Inflammatory macrophage treated with lipopolysaccharide for 4 hours (primary cell): ENCODE measurements around the gene CXCL12.
A peak's percentile ranks its signal among the peaks of the same experiment; 100 is the strongest.

ENCODE experiments used
- DNase-seq: peaks from one replicate; pipeline ENCODE4 v3.0.0-alpha.2; 2020

The CXCL12 gene

DNA sequence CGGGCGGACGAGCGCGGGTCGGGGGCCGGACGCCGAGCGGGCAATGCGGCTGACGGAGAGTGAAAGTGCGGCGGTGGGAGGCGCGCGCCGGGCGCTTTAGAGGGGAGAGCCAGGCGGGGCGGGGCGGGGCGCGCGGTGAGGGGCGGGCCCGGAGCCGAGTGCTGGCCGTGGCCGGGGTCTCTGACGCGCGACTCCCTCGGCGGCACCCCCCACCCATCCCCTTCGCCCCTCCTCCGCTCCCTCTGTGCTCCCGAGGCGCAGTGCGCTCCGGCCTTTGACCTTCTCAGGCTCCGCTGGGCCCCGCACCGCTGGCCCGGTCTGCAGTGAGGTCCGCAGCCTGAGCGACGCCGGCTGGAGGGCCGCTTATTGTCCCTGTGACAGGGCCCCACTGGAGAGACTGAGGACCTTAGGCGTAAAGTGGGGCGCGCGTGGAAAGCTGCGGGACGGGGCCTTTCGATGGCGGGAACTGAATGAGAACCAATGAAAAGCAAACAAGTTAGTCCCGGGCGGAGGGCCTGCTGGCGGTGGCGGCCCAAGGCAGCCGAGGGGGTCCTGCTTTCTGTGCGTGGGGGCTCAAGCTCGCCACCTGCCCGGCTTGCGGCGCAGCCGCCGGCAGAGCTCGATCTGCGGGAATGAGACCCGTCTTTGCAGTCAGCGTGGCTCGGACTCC, at the start of gene CXCL12:
CXCL12 (minus strand) TSS at position 72 of the 670 bp plus-strand sequence. CDS start 92 bp downstream, outside the sequence.
- DNase-seq: no peak

DNA sequence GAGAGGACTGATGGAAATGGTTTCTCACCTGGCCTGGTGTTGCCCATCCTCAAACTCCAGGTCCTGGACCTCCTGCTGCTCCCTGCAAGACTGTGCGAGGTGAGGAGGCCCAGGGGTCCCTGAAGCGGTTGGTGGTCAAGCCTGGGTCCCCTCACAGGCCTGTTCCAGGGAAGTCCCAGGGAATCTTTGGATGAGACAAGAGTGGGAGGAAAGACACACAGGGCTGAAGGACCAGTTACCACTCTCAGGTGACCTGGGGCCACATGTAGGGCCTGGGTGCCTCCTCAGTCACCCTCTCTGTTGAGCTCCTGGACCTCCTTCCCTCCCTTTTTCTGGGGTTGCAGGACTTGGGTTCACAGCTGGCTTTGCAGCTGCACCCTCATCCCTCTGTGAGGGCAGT, 42.6 kb upstream of the CXCL12 start:
- no peak for DNase-seq

DNA sequence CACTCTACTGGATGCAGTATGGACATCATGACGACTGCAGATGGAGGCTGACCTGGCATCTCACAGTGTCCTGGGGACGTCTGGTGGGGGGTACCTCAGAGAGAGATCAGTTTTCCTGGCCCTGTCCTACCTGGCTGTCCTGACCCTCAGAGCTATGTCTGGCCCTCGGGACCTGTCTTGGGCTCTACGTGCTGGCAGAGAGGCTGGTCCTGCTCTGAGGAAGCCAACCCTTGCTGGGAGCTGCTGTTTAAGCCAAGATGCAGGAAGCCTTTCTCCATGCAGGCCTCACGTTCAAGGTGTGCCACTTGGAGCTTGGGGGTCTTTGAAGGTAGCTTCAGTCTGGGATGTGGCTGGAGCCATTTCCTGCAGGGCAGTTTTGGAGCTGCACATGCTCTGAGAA, 42.1 kb upstream of the CXCL12 start:
- no peak for DNase-seq

DNA sequence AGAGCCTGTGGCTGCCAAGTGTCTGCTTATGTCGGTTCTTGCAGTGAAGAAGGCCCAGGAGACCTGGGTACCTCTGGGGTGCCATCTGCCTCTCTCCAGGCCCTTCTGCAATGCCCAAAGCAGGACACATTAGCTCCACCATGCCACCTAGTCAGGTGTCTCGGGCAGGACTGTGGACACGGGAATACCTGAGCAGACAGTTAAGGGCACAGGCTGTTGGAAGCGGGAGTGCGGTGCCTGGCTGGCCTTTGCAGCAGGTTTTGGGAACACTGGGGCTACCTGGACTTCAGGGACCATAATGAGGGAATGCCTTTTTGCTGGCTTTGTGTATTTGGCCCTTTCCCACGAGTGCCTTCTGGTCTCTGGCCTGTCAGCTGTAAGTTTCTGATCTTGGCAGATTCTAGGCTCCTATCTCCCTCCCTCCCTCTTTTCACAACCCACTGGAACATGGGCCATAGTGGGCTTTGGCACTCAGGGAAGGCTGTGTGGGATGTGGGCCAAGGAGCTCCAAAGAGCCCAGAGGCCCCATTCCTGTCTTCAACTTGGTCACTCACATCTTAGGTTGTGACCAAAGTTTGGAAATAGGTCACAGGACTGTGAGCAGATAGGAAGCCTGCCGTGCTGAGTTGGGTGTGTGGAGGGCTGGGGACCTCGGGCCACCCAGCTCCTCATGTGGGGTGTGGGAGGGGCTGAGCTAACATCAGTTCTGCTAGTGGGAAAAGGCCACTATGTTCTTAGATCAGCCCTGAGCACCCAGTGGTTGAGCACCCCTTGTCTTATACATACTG, 41.5 kb upstream of the CXCL12 start:
- DNase-seq: no peak

DNA sequence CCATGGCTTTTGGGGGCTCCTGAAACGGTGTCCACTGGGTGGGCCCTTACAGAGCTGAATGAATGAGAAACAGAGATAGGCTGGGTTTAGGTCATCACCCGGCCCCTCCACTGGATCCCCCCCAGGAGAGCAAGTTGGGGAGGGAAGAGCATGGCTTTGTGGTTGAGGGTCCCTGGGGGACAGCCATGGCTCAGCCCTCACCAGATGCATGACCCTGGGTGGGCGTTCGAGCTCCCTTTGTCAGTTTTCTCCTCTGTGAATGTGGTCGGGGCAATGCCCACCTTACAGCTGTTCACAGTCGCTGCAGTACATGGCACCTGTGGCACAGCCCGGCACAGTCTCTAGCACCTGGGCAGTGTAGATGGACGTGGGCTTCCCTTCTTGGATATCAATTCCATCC, 40.6 kb upstream of the CXCL12 start:
- DNase-seq: no peak

DNA sequence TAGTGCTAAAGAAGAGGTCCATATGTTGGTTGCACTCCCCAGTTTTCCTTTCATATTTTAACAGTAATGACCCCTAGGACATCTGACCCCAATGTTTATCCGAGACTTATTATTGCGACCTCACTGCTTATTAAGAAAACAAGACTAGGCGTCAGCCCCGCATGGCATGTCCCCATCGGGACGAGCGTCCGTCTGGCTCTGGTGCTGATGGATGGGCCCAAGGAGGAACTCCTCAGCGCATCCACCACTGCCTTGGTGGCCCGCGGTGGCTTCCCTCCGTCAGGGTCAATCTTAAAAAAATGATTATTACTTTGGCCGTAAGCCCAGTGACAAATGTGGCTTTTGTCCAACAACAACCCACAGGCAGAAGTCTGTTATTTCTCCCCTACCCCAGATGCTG, 40.1 kb upstream of the CXCL12 start:
- no peak for DNase-seq

DNA sequence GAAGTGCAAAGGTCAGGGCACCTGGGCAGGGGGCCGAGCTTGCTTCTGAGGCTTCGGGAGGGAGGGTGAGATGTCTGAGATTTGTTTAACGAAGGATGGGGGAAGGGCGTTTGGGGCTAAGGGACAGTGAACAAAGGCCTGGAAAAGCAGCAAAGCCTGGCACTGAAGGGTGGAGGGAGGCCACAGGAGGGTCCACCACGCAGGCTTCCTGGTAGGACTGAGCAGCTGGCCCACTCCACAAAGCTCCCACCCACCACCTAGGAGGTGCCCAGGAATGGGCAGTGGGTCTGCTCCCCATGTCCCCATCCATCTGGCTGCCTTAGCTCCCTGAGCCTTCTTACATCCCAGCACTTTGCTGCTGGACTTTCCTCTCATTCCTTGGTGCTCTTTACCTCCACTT, 39.4 kb upstream of the CXCL12 start:
- no peak for DNase-seq

DNA sequence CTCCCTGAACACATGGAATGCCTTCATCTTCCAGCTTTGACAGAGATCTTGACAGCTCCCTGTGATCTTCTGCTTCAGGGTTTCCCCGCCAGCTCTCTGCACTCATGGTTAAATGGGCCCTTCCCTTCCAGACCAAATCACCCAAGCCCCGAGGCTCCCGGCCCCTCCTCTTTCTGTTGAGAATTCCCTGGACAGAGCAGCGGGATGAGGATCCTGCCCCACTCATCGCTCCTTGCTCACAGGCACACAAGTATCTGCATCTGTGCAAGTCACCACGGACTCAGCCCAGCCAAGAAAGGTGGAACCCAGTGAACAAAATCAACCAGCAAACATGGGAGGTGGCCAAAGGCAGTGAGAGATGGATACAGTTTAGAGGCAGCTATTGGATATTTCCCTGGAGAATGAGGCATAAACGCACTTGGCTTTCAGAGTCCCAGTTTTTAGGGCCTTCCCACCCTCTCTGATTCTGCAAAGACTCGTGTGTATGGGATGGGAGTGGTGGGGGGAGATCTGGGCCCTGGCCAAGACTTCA, 37.7 kb upstream of the CXCL12 start:
- no peak for DNase-seq

DNA sequence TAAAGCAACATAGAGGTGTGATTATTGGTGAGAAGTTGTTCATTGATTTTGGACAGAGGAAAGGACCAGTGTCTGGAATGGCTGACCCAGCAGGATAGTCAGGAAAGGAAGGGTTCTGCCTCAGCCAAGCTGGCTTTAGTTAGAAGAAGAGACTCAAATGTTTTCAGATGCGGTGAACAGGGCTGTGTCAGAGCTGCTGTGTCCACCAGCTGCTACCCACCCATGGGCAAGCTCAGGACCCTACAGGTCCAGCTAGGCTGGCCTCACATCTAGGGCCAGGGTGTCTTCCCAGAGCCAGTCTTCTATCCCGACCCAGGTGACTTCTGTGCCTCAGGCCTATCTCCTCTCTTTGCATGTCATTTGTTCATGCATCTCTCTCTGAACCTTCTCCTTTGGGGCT, 37.3 kb upstream of the CXCL12 start:
- no peak for DNase-seq

DNA sequence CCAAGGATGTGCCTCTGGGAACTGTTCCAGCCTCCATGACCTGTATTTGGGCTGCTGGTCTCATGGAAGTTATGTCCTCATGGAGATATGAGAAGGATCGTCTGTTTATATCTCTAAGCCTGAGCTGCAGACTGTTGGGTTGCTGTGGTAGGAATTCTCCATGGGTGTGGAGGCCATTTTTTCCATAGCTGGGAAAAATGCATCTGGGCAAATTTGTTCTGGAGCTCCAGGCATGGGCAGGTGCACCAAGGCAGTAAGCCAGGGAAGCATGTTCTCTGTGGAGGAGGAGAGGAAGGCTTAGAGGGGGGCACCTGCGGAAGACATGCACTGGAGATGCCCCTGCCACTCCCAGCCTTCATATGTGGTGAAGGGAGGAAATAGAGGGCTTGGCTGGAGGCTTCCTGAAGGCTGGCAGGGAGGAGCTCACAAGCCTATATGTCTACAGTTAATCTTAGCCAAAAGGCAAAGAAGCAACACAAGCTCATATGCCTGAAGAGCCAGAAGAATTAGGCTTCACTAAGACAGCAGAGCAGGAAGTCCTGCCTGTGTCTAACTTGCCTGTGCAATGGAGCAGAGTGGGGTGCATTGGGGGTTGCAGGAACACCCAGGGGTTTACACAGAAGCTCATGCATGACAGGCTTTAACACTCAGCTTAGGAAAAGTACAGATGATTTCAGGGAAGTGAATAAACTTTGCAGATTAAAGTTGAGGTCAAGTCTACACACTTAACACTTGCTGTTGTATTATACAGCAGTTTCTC, 35.1 kb upstream of the CXCL12 start:
- no peak for DNase-seq

DNA sequence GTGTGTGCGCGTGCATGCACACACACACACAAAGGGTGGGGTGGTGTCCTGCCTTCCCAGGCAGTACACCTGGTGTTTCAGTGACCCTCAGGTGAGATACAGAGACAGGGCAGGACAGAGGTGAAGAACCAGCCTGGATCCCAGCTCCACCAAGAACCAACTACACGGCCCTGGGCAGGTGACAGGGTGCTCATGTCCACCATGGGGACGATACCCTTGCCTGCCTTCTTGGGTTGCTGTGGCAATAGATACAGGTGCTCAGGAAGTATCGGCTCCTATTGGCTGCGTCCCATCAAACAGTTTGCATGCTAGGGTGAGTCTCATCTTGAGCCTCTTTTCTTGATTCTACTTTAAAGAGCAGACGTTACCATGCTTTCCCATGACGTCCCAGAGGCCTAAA, 33.7 kb upstream of the CXCL12 start:
- no peak for DNase-seq

DNA sequence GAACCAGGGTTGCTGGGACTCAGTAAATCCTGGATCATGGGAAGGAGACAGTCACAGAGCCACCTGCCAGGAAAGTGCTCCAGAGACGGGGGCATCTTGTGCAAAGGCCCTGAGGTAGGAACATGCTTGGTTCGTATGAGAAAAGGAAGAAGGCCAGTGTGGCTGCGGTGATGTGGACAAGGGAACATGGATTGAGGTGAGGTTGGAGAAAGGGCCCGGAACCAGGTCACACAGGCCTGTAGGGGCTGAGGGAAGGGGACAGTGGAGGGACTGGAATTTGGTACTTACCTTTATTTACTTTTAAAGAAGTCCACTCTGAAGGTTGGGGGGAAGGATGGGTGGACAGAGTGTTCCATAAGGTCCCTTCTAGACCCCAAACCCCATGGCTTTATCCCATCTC, 32.9 kb upstream of the CXCL12 start:
- no peak for DNase-seq

DNA sequence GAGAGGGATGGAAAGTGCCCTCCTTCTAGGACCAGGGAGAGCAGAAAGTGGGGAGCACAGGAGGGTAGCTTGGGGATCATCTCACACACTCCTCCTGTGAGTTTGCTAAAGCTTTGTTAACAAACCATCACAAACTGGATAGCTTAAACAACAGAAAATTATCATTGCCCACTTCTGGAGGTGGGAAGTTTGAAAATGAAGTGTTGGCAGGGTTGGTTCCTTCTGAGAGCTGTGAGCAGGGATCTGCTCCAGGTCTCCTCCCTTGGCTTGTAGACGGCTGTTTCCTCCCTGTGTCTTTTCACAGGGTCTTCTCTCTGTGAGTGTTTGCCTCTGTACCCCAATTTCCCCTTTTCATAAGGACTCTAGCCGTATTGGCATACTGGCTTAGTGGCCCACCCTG, 32.0 kb upstream of the CXCL12 start:
- no peak for DNase-seq

DNA sequence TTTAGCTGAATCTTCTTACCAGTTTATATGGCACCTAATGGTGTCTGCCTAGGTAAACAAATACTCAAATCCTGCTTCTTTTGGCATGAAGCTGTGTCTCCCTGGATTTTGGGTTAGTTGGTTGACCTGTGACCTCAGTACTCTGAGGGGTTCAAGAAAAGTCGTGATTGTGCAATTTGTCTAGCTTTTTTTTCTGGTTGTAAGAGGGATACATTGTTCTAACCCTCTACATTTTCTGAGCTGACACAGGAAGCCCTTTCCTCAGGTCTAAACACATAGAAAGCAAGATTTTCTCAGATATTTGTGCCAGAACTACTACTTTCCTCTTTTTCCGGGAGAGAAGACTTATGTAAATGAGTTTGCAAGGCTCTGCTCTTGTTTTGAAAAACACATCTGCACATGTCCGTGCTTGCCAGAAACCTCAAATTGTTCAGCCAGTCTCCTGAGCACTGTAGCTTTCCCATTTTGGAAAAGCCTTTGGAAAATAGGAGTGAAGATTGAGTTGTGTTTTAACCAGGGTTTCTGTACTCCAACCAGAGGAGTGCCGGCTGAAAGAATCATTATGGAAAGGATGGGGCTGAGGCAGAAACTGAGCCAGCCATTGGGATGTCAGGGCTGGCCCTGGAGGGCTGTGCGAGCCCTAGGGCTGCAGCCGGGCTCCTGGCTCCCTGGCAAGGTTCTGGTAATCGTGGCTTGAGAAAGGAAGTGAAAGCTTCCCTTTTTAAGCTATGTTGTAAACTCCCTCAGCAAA, 31.3 kb upstream of the CXCL12 start:
- peak; percentile 4 for DNase-seq

DNA sequence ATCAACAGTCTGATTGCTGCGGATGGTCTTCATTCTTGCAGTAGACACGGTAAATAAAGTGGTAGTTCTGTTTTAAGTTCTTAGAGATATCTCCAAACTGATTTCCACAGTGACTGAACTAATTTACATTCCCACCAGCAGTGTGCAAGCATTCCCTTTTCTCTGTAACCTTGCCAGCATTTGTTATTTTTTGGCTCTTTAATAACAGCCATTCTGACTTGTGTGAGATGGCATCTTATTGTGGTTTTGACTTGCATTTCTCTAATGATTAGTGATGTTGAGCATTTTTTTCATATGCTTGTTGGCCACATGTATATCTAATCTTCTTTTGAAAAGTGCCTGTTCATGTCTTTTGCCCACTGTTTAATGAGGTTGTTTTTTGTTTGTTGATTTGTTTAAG, 30.2 kb upstream of the CXCL12 start:
- DNase-seq: no peak

DNA sequence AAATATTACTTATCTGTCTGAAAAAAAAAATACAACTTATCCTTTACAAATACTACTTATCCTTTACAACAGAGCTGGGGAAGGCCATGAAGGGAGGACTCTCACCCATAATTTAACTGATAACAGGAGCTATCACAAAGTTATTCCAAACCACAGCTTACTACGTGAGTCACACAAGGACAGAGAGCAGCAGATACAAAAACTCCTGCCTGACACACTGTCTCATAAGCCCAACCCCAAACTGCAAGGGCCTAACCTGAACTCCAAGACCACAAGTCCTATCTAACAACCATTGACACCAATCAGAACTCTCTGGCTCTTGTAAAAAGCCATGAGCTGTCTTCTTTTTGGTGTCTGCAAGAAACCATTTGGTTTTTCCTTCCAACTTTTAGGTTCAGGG, 28.5 kb upstream of the CXCL12 start:
- no peak for DNase-seq

DNA sequence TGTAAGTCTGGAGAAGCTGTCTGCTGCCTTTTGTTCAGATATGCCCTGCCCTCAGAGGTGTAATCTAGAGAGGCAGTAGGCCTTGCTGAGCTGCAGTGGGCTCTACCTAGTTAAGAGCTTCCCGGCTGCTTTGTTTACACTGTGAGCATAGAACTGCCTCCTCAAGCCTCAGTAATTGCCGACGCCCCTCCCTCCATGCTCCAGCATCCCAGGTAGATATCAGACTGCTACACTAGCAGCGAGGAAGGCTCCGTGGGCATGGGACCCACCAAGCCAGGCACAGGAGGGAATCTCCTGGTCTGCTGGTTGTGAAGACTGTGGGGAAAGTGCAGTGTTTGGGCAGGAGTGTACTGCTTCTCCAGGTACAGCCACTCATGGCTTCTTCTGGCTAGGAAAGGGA, 26.4 kb upstream of the CXCL12 start:
- DNase-seq: no peak

DNA sequence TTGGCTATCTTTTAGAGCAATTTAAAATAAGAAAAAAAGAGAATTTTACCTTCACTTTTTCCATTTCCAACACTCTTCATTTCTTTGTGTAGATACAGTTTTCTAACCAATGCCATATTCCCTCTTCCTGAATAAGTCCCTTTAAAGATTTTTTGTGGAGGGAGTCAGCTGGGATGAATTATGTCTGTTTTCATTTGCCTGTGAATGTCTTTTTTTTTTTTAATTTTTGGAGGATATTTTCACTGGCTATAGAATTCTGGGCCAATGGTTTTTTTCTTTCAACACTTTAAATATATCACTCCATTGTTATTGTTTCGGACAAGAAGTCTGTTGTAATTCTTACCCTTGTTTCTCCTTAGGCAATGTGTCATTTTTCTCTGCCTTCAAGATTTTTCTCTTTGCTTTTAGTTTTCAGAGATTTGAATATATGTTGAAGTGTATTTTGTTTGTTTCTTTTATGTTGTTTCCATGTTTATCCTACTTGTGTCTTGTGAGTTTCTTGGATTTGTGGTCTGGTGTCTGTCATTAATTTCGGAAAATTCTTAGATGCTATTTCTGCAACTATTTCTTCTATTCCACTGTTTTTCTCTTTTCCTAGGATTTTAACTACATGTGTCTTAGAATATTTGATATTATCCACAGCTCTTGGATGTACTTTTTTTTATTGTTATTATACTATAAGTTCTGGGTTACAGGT, 20.0 kb upstream of the CXCL12 start:
- DNase-seq: no peak

DNA sequence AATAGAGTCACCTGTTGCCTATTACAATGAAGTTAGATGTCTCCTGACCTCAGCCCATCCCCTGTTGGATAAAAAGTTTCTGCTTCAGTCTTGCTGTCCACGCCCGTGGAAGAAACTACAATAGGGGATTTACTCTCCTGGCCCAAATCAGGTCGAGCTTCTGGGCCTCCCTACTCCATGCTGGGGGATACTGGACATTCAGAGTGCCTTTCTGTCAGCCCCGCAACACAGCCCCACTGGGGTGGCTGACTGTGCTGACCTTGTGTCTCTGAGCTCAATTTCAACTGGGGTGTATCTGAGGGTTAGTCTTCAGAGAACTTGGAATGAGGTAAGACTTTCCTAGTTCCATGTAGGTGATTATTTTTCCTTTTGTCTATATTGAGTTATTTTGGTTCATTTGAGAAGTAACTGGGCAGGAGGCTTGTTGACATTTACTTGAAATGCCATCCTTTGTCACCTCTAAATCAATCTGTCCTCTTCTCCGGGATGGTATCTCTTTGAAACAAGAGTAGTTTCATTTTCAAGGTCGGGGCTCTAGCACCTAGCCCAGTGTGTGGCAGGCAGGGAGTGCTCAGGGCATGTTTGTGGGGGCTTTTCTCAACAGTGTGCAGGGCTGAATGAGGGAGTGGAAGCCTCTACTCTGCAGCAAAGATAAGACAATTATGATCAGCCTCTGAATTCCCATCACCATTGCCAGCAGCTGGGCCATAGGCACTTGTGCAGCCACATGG, 17.7 kb upstream of the CXCL12 start:
- DNase-seq: no peak

DNA sequence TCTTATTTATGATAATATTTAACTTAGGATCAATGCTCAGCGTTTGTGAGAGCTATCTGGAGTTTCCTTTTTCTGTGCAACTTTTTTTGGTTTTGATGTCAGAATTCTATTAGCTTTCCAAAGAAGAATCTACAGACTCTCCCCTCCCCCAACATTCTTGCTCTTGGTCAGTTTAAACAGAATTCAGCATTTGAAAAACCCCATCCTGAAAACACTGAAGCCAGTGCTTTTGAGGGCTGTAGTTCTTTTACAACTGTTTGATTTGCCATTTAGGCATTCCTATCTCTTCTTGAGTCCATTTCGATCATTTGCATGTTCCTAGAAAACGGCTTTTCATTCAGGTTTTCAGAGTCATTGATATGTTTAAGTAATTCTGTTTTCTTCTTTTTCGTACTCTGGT, 15.6 kb upstream of the CXCL12 start:
- DNase-seq: no peak

DNA sequence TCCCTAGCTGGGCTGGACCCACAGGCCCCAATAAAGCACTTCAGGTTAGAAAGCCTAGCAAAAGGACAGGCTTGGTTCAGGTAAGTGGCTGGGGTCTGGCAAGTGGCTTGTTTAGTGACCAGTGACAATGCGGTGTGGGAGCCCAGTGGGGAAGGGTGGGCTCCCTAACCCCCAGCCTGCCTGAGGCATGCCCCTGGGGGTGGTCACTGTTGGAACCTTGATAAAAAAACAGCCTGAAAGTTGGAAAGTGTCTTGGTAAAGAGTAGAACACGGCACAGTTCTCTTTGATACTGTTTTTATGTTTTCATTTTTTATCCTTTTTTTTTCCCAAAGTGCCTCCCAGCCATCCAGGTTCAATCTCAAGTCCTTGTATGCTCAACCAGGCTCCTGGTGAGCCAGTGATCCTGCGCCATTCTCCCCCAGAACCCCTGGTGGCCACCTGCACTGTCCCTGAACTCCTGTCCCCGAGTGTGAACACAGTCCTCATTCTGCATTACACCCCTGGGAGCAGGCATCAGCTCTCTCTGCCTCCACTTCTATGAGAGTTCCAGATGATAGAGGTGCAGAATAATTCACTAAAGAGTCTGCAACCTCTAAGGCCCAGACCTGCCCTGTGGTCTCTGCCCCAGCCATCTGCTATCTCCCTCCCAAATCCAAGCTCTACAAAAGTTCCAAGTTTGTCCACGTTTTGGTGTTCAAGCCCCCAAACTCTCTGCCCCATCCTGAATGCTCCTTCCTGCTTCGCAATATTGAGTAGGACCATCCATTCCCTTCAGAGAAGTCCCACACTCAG, 15.0 kb upstream of the CXCL12 start:
- no peak for DNase-seq
